Measurements from ENCODE around the gene TCTN1.

Gene TCTN1

GRCh38 chr12:110622582-110622981 lies 8.7 kb downstream of the TCTN1 start:
- no peak for TF ChIP-seq CTCF (IDR thresholded peaks at IDR 0.05; ENCODE audit: insufficient read depth, low read depth, low read length, missing control alignments)
- H3K4me3 ChIP-seq (ENCODE audit: low read length), result no peak overlapping the region
- no peak for DNase-seq (ENCODE audit: low read depth)

GRCh38 chr12:110627500-110628195 lies 13.7 kb downstream of the TCTN1 start:
- H3K4me3 ChIP-seq (ENCODE audit: low read length), result no peak overlapping the region
- TF ChIP-seq CTCF (IDR thresholded peaks at IDR 0.05; ENCODE audit: insufficient read depth, low read depth, low read length, missing control alignments), result no peak
- no peak for DNase-seq (ENCODE audit: low read depth)

GRCh38 chr12:110635055-110635454 lies 21.1 kb downstream of the TCTN1 start:
- TF ChIP-seq CTCF (IDR thresholded peaks at IDR 0.05; ENCODE audit: insufficient read depth, low read depth, low read length, missing control alignments), result no peak
- no peak overlapping the region for H3K4me3 ChIP-seq (ENCODE audit: low read length)
- no peak for DNase-seq (ENCODE audit: low read depth)

- no peak overlapping the region for H3K4me3 ChIP-seq (ENCODE audit: low read length)
- no peak for DNase-seq (ENCODE audit: low read depth)
These were observed 22.6 kb downstream of the TCTN1 start for GRCh38 chr12:110636516-110636915.

GRCh38 chr12:110637869-110638441 lies 24.0 kb downstream of the TCTN1 start:
- H3K4me3 ChIP-seq (ENCODE audit: low read length), result no peak overlapping the region
- no peak for DNase-seq (ENCODE audit: low read depth)
- no peak for TF ChIP-seq CTCF (IDR thresholded peaks at IDR 0.05; ENCODE audit: insufficient read depth, low read depth, low read length, missing control alignments)

More at GRCh38 chr12:110636516-110636915, 22.6 kb downstream of the TCTN1 start:
- no peak for TF ChIP-seq CTCF (IDR thresholded peaks at IDR 0.05; ENCODE audit: insufficient read depth, low read depth, low read length, missing control alignments)

GRCh38 chr12:110638796-110639195 lies 24.9 kb downstream of the TCTN1 start:
- H3K4me3 ChIP-seq (ENCODE audit: low read length), result no peak overlapping the region
- no peak for TF ChIP-seq CTCF (IDR thresholded peaks at IDR 0.05; ENCODE audit: insufficient read depth, low read depth, low read length, missing control alignments)
- DNase-seq (ENCODE audit: low read depth), result no peak

Data from epithelial cell of esophagus (primary cell).